ENCODE results near the gene TAS2R8.

GRCh38 chr12:10783252-10783651, 23.8 kb downstream of the TAS2R8 start:
- TF ChIP-seq ZNF274 (IDR thresholded peaks at IDR 0.05; ENCODE audit: low read depth, low read length) (no peak), SUZ12 (IDR thresholded peaks at IDR 0.05; ENCODE audit: extremely low read depth, insufficient read depth, insufficient read length) (no peak)
